ENCODE measurements around the gene TACC3.
A peak's percentile ranks its signal among the peaks of the same experiment; 100 is the strongest.

TACC3 gene
- total RNA-seq: 27.5 to 111 (median 66.2) reads per million in 9 experiments

GRCh38 chr4:1721003-1721665 lies at the start of gene TACC3, which contains the start of gene TMEM129:
TACC3 (plus strand) TSS chr4:1721521; CDS start chr4:1723422, 1,901 bp downstream.
TMEM129 (minus strand) TSS chr4:1721323; CDS start chr4:1720837, 486 bp downstream.
- Mint-ChIP-seq H3K4me3 (peak within 1 kb of the TSS; percentile 91), H3K9me3 (no peaks in the 10 kb centered on the region), H3K36me3 (ENCODE audit: insufficient read depth) (peaks cover 21% of the 10 kb centered on the region), H3K27ac (peak within 1 kb of the TSS; percentile 98 to 99), H3K4me1 (ENCODE audit: low read depth in 2 of 2) (peaks cover 39 to 45% of the 10 kb centered on the region in 2 donors), H3K27me3 (no peaks in the 10 kb centered on the region)
- DNase-seq (peak; percentile 91 to 92 (median 92)), ATAC-seq (replicated peaks) (peak; percentile 79)

GRCh38 chr4:1673671-1674070 lies 47.6 kb upstream of the TACC3 start:
- DNase-seq (no peak), ATAC-seq (replicated peaks) (no peak)
- Mint-ChIP-seq H3K27ac (no peak overlapping the region), H3K4me3 (no peak overlapping the region), H3K9me3 (no peaks in the 10 kb centered on the region), H3K4me1 (ENCODE audit: low read depth in 2 of 2) (no peaks in the 10 kb centered on the region), H3K36me3 (ENCODE audit: insufficient read depth) (no peaks in the 10 kb centered on the region), H3K27me3 (peaks cover 0 to 17% of the 10 kb centered on the region in 2 donors)

GRCh38 chr4:1674682-1675081 lies 46.6 kb upstream of the TACC3 start:
- Mint-ChIP-seq H3K4me1 (ENCODE audit: low read depth in 2 of 2) (no peaks in the 10 kb centered on the region), H3K27me3 (peaks cover 0 to 17% of the 10 kb centered on the region in 2 donors), H3K27ac (peak overlapping the region in 1 of 2 donors; percentile 23), H3K36me3 (ENCODE audit: insufficient read depth) (no peaks in the 10 kb centered on the region), H3K9me3 (no peaks in the 10 kb centered on the region), H3K4me3 (no peak overlapping the region)
- no peak for DNase-seq
- ATAC-seq (replicated peaks): no peak

- H3K27ac Mint-ChIP-seq: peak overlapping the region in 1 of 2 donors; percentile 23
- DNase-seq (no peak), ATAC-seq (replicated peaks) (no peak)
- no peak overlapping the region for H3K4me3 Mint-ChIP-seq
- H3K9me3 Mint-ChIP-seq: no peaks in the 10 kb centered on the region
- H3K4me1 Mint-ChIP-seq (ENCODE audit: low read depth in 2 of 2): no peaks in the 10 kb centered on the region
- peaks cover 0 to 17% of the 10 kb centered on the region in 2 donors for H3K27me3 Mint-ChIP-seq
- no peaks in the 10 kb centered on the region for H3K36me3 Mint-ChIP-seq (ENCODE audit: insufficient read depth)
These were observed 46.1 kb upstream of the TACC3 start for GRCh38 chr4:1675136-1675801.

GRCh38 chr4:1675802-1676137 lies 45.6 kb upstream of the TACC3 start:
- no peaks in the 10 kb centered on the region for H3K4me1 Mint-ChIP-seq (ENCODE audit: low read depth in 2 of 2)
- H3K36me3 Mint-ChIP-seq (ENCODE audit: insufficient read depth): no peaks in the 10 kb centered on the region
- no peak for DNase-seq
- H3K4me3 Mint-ChIP-seq: no peak overlapping the region
- no peak overlapping the region for H3K27ac Mint-ChIP-seq
- no peaks in the 10 kb centered on the region for H3K9me3 Mint-ChIP-seq
- no peak for ATAC-seq (replicated peaks)
- peaks cover 0 to 17% of the 10 kb centered on the region in 2 donors for H3K27me3 Mint-ChIP-seq

GRCh38 chr4:1676605-1677525 lies 44.5 kb upstream of the TACC3 start:
- Mint-ChIP-seq H3K4me3 (no peak overlapping the region), H3K36me3 (ENCODE audit: insufficient read depth) (no peaks in the 10 kb centered on the region), H3K27me3 (peaks cover 0 to 17% of the 10 kb centered on the region in 2 donors), H3K9me3 (no peaks in the 10 kb centered on the region), H3K27ac (no peak overlapping the region), H3K4me1 (ENCODE audit: low read depth in 2 of 2) (no peaks in the 10 kb centered on the region)
- no peak for DNase-seq
- no peak for ATAC-seq (replicated peaks)

- H3K9me3 Mint-ChIP-seq: no peaks in the 10 kb centered on the region
- H3K4me1 Mint-ChIP-seq (ENCODE audit: low read depth in 2 of 2): peaks cover 1 to 6% of the 10 kb centered on the region in 2 donors
- no peak for DNase-seq
- no peak for ATAC-seq (replicated peaks)
- no peaks in the 10 kb centered on the region for H3K36me3 Mint-ChIP-seq (ENCODE audit: insufficient read depth)
- H3K27ac Mint-ChIP-seq: no peak overlapping the region
- H3K4me3 Mint-ChIP-seq: no peak overlapping the region
- H3K27me3 Mint-ChIP-seq: peaks cover 0 to 17% of the 10 kb centered on the region in 2 donors
These were observed 43.1 kb upstream of the TACC3 start for GRCh38 chr4:1678244-1678643.

- no peak for DNase-seq
- H3K36me3 Mint-ChIP-seq (ENCODE audit: insufficient read depth): peaks cover 3% of the 10 kb centered on the region
- peak overlapping the region; percentile 80 to 85 for H3K4me3 Mint-ChIP-seq
- ATAC-seq (replicated peaks): no peak
- H3K27ac Mint-ChIP-seq: peak overlapping the region; percentile 75 to 84
- no peaks in the 10 kb centered on the region for H3K27me3 Mint-ChIP-seq
- peaks cover 5 to 7% of the 10 kb centered on the region in 2 donors for H3K4me1 Mint-ChIP-seq (ENCODE audit: low read depth in 2 of 2)
- no peaks in the 10 kb centered on the region for H3K9me3 Mint-ChIP-seq
These were observed 38.5 kb upstream of the TACC3 start for GRCh38 chr4:1682860-1683259.

GRCh38 chr4:1683261-1683735 lies 38.0 kb upstream of the TACC3 start:
- no peak for ATAC-seq (replicated peaks)
- Mint-ChIP-seq H3K36me3 (ENCODE audit: insufficient read depth) (peaks cover 3% of the 10 kb centered on the region), H3K9me3 (no peaks in the 10 kb centered on the region), H3K27me3 (no peaks in the 10 kb centered on the region), H3K4me3 (peak overlapping the region; percentile 80 to 85), H3K4me1 (ENCODE audit: low read depth in 2 of 2) (peaks cover 5 to 7% of the 10 kb centered on the region in 2 donors), H3K27ac (peak overlapping the region; percentile 75 to 84)
- DNase-seq: no peak

GRCh38 chr4:1683736-1684505 lies 37.4 kb upstream of the TACC3 start, which contains the start of gene FAM53A:
FAM53A (minus strand) TSS chr4:1684313; CDS start chr4:1668741, 15,572 bp downstream.
- Mint-ChIP-seq H3K4me3 (peak within 1 kb of the TSS; percentile 80 to 85), H3K27ac (peak within 1 kb of the TSS; percentile 75 to 84), H3K4me1 (ENCODE audit: low read depth in 2 of 2) (peaks cover 5 to 7% of the 10 kb centered on the region in 2 donors), H3K36me3 (ENCODE audit: insufficient read depth) (peaks cover 3% of the 10 kb centered on the region), H3K27me3 (no peaks in the 10 kb centered on the region), H3K9me3 (no peaks in the 10 kb centered on the region)
- DNase-seq: peak; percentile 13 to 93 (median 33)
- ATAC-seq (replicated peaks): peak; percentile 90

- no peaks in the 10 kb centered on the region for H3K27me3 Mint-ChIP-seq
- H3K27ac Mint-ChIP-seq: no peak overlapping the region
- no peak for ATAC-seq (replicated peaks)
- peaks cover 5 to 7% of the 10 kb centered on the region in 2 donors for H3K4me1 Mint-ChIP-seq (ENCODE audit: low read depth in 2 of 2)
- peaks cover 3% of the 10 kb centered on the region for H3K36me3 Mint-ChIP-seq (ENCODE audit: insufficient read depth)
- H3K4me3 Mint-ChIP-seq: peak overlapping the region; percentile 6 to 27
- no peaks in the 10 kb centered on the region for H3K9me3 Mint-ChIP-seq
- peak in 2 of 3 experiments; percentile 91 to 92 for DNase-seq
These were observed 36.7 kb upstream of the TACC3 start for GRCh38 chr4:1684506-1685234.
